HL-60/S4 treated with retinoic acid at 250 ng/mL for 4 days and 3 days (cell line): Measurements from ENCODE around the gene EPHB1.

Source experiments
- in situ Hi-C: fragments of 300-500 bp; cut with MboI; formaldehyde crosslinking; loops from 2 replicates; pipeline ENCODE4 v1.7.0; 2022; ENCODE audit warnings: low sequenced_read_pairs

Gene EPHB1

DNA sequence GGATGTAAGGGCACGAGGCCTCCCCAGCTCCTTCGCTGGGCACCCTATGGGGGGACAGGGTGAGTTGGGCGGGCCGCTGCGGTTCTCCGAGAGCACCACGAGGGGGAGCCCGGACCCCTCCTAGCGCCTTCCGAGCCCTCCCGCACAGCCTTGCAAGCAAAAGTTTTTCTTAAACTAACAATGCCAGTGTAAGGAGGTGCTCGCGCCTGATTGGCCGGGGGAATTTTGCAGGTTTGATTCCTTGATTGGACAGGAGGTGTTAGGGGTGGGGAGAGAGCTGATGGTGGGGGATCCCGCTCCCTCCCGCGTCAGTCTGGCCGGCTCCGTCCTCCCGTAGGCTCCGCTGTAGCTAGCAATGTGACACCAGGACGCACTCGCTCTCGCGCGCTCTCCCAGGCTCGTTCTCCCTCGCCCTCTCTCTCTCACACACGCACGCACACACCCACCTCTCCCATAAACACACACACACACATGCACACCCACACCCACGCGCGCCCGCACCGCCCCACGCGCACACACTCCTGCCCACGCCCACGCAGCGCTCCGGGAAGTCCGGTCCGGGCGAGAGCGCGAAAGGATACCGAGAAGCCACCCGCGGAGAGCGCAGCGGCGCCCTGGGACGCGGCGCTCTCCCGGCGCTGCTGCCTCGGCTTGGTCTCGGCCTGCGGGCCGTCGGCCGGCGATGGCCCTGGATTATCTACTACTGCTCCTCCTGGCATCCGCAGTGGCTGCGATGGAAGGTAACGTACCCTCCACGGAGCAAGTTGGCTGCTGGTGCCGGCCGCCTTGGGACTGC, at the start of gene EPHB1:
EPHB1 (plus strand) TSS at position 311 of the 796 bp plus-strand sequence.
- in situ Hi-C loops: no loop called here

DNA sequence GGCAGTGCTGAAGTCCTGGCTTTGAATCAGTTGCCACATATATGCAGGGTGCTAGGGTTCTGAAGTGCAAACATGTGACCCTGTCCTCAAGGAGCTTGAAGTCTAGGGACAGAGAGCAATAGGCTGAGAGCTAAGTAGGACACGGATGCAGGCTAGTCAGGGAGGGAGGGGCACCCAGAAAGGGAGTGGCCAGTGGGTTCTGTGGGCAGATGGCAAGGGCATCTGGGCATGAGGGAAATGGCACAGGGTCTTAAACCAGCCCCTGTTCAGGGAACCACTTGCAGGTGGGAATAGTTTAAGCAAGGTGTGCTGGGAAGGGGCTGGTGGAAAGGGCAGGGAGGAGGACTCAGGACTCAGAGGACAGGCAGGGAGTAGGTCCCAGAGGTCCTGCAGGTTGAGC, 46.4 kb upstream of the EPHB1 start:
- in situ Hi-C loops: no loop called here

DNA sequence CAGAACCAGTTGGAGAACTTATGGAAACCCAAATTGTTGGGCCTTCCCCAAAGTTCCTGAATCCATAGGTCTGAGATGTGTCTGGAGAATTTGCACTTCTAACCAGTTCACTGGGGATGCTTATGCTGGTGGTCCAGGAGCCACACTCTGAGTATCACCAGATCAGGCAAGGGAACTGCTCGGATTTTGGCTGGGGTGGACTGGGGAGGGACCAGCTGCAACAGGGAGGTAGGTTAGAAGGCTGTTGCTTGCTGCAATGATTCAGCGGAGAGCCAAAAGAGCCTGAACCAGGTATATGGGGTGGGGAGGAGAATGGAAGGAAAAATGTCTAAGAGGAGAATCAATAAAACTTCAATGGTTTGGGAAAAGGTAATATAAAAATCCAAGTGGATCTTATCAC, 45.9 kb upstream of the EPHB1 start:
- in situ Hi-C loops: no loop called here

- in situ Hi-C loops: no loop called here
These were observed 45.1 kb upstream of the EPHB1 start for GRCh38 chr3:134749802-134750553.

- in situ Hi-C loops: no loop called here
These were observed 43.2 kb upstream of the EPHB1 start for GRCh38 chr3:134751831-134752230.

GRCh38 chr3:134752761-134753461, 42.1 kb upstream of the EPHB1 start:
- in situ Hi-C loops: no loop called here

DNA sequence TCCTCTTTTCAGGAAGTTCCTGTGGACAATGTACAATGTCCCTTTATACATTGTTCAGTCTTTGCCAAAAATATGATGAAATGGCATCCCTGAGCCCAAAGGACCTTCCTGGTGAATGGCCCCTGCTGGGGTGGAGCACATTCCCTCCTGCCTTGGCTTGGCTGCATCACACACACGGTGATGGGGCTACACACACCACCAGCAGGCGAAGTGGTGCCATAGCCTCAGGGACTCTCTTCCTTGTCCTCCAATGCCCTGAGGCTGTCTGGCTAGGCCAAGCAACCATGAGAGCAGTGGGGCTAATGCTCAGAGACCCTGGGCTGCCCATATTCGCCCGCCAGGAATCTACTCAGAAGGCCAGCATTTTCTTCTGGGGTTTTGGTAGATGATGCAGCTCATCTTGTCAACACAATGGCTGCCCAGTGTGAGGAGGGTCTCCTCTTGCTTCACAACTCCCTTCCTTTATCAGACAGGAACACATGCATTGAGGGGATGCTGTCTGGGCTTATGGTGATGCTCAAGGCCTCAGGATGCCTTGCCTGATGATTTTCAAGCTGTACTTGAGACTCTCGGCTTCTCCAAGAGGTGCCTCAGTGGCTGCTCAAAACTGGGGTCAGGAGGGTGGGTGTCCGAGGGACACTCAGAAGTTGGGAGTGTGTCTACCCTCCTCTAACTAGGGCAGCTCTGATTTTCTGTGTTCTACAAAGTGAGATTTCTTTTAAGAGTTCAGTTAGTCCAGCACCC, 40.9 kb upstream of the EPHB1 start:
- in situ Hi-C loops: no loop called here

DNA sequence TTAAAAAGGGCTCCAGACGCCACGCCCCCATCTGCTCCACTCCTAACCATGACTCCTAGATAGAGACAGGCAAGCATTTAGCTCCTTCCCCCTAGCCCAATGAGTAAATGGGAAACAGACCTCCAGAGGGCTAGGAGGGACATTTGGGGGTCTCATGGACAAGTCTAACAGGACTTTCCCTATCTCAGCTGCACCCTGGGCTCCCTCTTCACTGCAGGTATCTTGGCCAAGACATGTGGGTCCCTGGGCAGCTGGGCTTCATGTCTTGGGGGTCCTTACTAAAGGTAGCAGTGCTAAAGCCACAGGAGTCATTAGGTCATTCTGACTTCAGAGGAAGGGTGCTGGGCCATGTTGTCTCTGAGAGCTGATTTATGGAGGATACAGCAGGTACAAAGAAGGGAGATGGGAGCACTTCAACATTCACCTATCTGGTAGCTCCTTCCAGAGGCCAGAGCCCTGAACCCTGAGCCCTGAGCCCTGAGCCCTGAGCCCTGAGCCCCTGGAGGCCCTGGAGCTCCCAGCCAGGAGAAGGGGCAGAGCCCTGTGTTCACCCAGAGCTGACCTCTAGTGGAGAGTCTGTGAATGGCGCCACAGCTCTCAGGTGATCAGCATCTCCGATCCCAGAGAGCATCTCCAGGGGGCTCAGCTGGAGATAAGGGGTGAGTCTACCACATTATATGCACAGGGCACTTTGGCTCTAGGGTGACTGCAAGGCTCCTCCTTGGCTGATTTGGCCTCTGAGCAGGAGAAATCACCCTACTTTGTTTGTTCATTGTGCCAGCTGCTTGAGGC, 40.1 kb upstream of the EPHB1 start:
- in situ Hi-C loops: no loop called here

DNA sequence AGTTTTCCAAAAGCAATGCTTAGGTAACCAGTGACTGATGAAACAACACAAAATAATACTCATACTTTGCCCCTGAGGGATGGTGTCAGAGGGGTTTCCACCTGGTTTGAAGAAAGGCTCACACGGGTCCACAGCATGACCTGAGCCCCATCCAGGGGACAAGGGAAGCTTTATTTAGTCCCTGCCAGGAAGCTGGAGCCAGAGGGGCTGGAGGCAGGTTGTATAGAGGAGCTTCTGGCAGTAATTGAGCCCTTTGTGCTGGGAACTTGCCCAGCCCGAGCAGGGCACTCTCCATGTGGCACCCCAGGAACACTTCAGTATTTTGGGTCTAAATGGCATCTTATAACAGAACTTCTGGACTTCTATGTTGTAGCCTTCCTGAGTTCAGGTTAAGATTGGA, 39.2 kb upstream of the EPHB1 start:
- in situ Hi-C loops: no loop called here

- in situ Hi-C loops: no loop called here
These were observed 37.5 kb upstream of the EPHB1 start for GRCh38 chr3:134757549-134758069.

DNA sequence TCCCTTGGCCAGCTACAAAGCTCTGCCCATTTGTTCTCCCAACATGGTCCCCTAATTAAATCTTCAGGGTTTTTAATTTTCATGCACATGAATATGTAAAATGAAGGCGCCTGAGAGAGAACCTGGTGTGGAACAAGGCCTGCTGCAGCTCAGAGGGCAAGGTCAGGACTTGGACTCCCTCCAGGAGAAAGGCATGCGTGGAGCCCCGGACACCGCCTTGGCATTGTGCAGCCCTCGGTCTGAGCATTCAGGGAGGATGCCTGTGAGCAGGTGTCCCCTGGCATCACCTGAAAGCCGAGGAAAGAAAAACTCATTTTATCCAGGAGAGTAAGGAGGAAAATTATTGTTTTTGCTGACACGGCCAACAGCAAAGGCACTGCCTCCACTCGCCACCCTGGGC, 33.8 kb upstream of the EPHB1 start:
- in situ Hi-C loops: no loop called here

- in situ Hi-C loops: no loop called here
These were observed 33.0 kb upstream of the EPHB1 start for GRCh38 chr3:134762016-134762415.

DNA sequence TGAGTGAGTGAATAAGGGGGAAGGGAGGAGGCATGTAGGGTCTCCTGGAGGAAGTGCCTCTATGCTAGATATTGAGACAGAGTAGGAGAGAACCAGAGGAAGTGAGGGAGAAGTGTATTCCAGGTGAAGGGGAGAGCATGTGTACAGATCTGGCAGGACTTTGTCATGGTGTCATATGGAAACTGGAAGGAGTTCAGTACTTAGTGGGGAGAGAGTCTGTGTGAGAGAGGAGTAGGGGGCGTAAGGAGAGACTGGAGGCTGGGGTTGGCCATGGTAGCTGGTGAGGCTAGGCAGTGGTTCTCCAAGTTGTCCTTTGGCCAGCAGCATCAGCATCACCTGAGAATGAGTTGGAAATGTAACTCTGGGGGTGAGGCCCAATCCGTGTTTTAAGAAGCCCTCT, 29.6 kb upstream of the EPHB1 start:
- in situ Hi-C loops: no loop called here

GRCh38 chr3:134766290-134766689, 28.8 kb upstream of the EPHB1 start:
- in situ Hi-C loops: no loop called here

- in situ Hi-C loops: no loop called here
These were observed 26.9 kb upstream of the EPHB1 start for GRCh38 chr3:134768116-134768515.

GRCh38 chr3:134768837-134769236, 26.2 kb upstream of the EPHB1 start:
- in situ Hi-C loops: no loop called here

DNA sequence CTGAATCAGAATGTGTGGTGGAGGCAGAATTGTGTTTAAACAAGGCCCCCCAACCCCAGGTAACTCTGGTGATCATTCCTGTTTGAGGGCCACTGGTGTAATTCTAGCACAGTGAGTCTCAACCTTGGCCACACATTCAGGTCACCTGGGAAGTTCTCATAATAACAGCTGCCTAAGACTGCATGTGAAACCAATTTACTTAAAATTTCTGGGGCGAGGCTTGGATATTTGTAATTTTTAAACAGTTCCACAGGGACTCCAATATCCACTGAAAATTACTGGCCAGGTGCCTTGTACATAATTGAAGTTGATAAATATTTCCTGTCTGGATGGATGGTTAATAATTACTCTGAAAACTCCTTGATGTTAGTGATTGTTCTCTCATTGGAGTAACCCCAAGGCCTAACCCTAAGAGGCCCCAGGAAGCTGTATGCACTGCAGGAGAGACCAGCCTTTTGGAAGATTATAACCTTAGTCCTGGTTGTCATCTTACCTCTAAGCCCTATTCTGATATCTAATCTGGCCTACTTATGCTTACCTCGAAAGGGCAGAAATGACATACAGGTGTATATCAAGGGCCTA, 25.7 kb upstream of the EPHB1 start:
- in situ Hi-C loops: no loop called here

DNA sequence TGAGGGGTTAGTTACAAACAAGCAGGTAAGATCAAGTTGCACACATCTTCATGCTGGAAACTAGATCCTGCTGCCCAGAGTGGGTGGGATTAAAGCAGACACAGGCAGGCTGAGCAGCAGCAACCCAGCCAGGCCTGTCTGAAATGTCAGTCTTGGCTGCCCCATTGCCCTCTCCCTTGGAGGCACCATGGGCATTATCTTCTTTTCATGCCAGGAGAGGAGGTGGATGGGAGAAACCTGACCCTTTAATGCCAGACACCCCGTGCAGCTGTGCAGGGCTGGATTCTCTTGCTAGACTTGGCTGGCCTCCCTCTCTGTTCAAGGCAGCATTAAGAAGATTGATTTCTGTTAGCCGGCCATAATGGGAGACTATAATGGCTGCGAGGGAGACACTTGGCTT, 23.0 kb upstream of the EPHB1 start:
- in situ Hi-C loops: no loop called here

DNA sequence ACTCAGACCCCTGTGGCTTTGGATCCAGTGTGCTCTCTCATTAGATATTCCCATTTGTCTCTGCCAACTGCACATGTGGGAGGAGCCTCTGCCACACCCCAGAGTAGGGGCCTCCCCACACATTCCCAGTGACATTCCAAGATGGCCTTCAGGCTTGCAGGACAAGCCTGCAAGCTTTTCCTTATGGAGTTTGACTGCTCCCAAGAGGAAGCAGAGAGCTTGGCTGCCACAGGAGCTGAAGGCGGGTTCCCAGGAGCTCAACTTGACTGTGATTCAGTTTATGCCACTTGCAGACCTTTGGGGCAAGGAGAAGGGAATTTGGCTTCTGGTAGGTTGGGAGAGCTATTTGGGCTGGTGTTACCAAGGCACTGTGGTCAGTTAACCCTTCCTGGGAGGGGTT, 22.5 kb upstream of the EPHB1 start:
- in situ Hi-C loops: no loop called here

DNA sequence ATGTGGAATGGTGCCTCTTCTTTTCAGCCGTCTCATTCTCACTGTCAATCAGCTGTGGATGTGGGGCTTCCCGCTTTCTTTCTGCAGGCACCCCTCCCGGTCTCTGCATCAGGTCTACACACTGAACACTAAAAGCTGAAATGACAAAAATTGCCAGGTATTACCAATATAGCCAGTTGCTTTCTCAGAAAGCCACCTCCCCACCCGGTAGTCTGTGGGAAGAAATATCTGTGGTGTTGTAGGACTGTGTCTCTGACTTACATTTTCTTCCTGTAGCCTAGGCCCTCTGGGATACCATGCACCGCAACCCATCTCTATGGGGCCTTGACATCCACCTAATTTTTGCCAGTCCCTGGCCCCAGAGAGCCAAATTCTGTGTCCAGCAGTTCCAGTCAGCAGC, 19.2 kb upstream of the EPHB1 start:
- in situ Hi-C loops: no loop called here
